ENCODE data around the gene TNIP1. TPM values are rescaled to one million over a fixed set of nuclear protein-coding genes. Genes with fewer than 3 reads are reported as not detected.
A peak's percentile ranks its signal among the peaks of the same experiment; 100 is the strongest.

Gene TNIP1
- total RNA-seq, 3 donors from 2014 or later (not counting 1 experiment from before 2014, with no cell fraction given): 140 to 180 (median 153) TPM

GRCh38 chr5:151127926-151128325 lies 47.1 kb upstream of the TNIP1 start:
- Histone ChIP-seq H3K36me3 (ENCODE audit: control insufficient read depth, insufficient read depth, low read length) (peaks cover 97% of the 10 kb centered on the region), H3K4me3 (ENCODE audit: low read length) (no peak overlapping the region), H3K4me1 (ENCODE audit: control insufficient read depth, insufficient read depth, low read length) (peaks cover 45% of the 10 kb centered on the region), H3K27me3 (ENCODE audit: control insufficient read depth, insufficient read depth, low read length) (no peaks in the 10 kb centered on the region), H3K9me3 (ENCODE audit: control insufficient read depth, insufficient read depth, low read length) (no peaks in the 10 kb centered on the region), H3K27ac (ENCODE audit: low read length) (no peak overlapping the region)
- intact Hi-C loops (cut with micrococcal nuclease): no loop called here
- ATAC-seq: no peak
- H3K4me3 Mint-ChIP-seq: no peak overlapping the region
- no peak for TF ChIP-seq CTCF (IDR thresholded peaks at IDR 0.05)
- no peaks in the 10 kb centered on the region for H3K27me3 Mint-ChIP-seq (ENCODE audit: low read depth in 2 of 2)
- 93% methylated on average over 8 of the region's 8 CpGs for WGBS (ENCODE audit: insufficient coverage)
- peaks cover 27% of the 10 kb centered on the region for H3K36me3 Mint-ChIP-seq
- peak overlapping the region; percentile 50 to 82 for H3K27ac Mint-ChIP-seq
- H3K9me3 Mint-ChIP-seq: no peaks in the 10 kb centered on the region
- peaks cover 36 to 47% of the 10 kb centered on the region in 2 donors for H3K4me1 Mint-ChIP-seq
- no peak for DNase-seq

- peak overlapping the region; percentile 54 for H3K27ac ChIP-seq (ENCODE audit: low read length)
- WGBS (ENCODE audit: insufficient coverage): 14% methylated on average over 9 of the region's 9 CpGs
- intact Hi-C loops (cut with micrococcal nuclease): loop anchor here (1.0 kb wide), 2 partner anchors 38 to 113 kb away; no protein-coding TSS in a partner anchor
These were observed 45.4 kb upstream of the TNIP1 start for GRCh38 chr5:151126199-151126645.

GRCh38 chr5:151125421-151125820 lies 44.6 kb upstream of the TNIP1 start:
- H3K27ac ChIP-seq (ENCODE audit: low read length): peak overlapping the region; percentile 62
- intact Hi-C loops (cut with micrococcal nuclease): no loop called here
- DNase-seq (peak in 1 of 2 donors; percentile 60), ATAC-seq (no peak)
- WGBS (ENCODE audit: insufficient coverage): 43% methylated on average over 7 of the region's 7 CpGs
- no peak overlapping the region for H3K4me3 Mint-ChIP-seq
- no peak overlapping the region for H3K4me3 ChIP-seq (ENCODE audit: low read length)
- peaks cover 33% of the 10 kb centered on the region for H3K36me3 Mint-ChIP-seq
- H3K27ac Mint-ChIP-seq: peak overlapping the region; percentile 50 to 82
- peaks cover 41 to 50% of the 10 kb centered on the region in 2 donors for H3K4me1 Mint-ChIP-seq
- TF ChIP-seq CTCF (IDR thresholded peaks at IDR 0.05): no peak
- H3K9me3 Mint-ChIP-seq: no peaks in the 10 kb centered on the region
- no peaks in the 10 kb centered on the region for H3K9me3 ChIP-seq (ENCODE audit: control insufficient read depth, insufficient read depth, low read length)
- H3K27me3 Mint-ChIP-seq (ENCODE audit: low read depth in 2 of 2): no peaks in the 10 kb centered on the region
- H3K27me3 ChIP-seq (ENCODE audit: control insufficient read depth, insufficient read depth, low read length): no peaks in the 10 kb centered on the region
- H3K36me3 ChIP-seq (ENCODE audit: control insufficient read depth, insufficient read depth, low read length): peaks cover 97% of the 10 kb centered on the region
- H3K4me1 ChIP-seq (ENCODE audit: control insufficient read depth, insufficient read depth, low read length): peaks cover 30% of the 10 kb centered on the region

More at GRCh38 chr5:151126199-151126645, 45.4 kb upstream of the TNIP1 start:
- no peak overlapping the region for H3K4me3 Mint-ChIP-seq
- peak overlapping the region; percentile 50 to 82 for H3K27ac Mint-ChIP-seq
- DNase-seq (peak; percentile 69 to 83), ATAC-seq (peak; percentile 72 to 76 (median 76))
- Histone ChIP-seq H3K4me3 (ENCODE audit: low read length) (no peak overlapping the region), H3K36me3 (ENCODE audit: control insufficient read depth, insufficient read depth, low read length) (peaks cover 97% of the 10 kb centered on the region), H3K4me1 (ENCODE audit: control insufficient read depth, insufficient read depth, low read length) (peaks cover 30% of the 10 kb centered on the region), H3K27me3 (ENCODE audit: control insufficient read depth, insufficient read depth, low read length) (no peaks in the 10 kb centered on the region), H3K9me3 (ENCODE audit: control insufficient read depth, insufficient read depth, low read length) (no peaks in the 10 kb centered on the region)
- H3K27me3 Mint-ChIP-seq (ENCODE audit: low read depth in 2 of 2): no peaks in the 10 kb centered on the region
- peaks cover 34 to 43% of the 10 kb centered on the region in 2 donors for H3K4me1 Mint-ChIP-seq
- H3K36me3 Mint-ChIP-seq: peaks cover 26% of the 10 kb centered on the region
- no peaks in the 10 kb centered on the region for H3K9me3 Mint-ChIP-seq
- TF ChIP-seq CTCF (IDR thresholded peaks at IDR 0.05): peak; percentile 84

Data from natural killer cell (primary cell).